HepG2 (cell line): Measurements from ENCODE around the gene PLCD4.

ENCODE experiments used
- CEBPZ ChIP-seq: IDR thresholded peaks from 2 replicates; pipeline ENCODE4 v1.6.1; 2012; ENCODE audit warnings: low read length, improper control_type of control experiment
- CHD2 ChIP-seq: IDR thresholded peaks from 2 replicates; pipeline ENCODE4 v1.6.1; 2011; ENCODE audit warnings: low read depth, low read length, improper control_type of control experiment
- CTCF ChIP-seq: sonication (generic); formaldehyde crosslinking; IDR thresholded peaks from 2 replicates; pipeline ENCODE4 v1.5.0; 2020; ENCODE audit warnings: mild to moderate bottlenecking, missing genetic modification reagents, moderate library complexity
- EED ChIP-seq: sonication (generic); formaldehyde crosslinking; IDR thresholded peaks from 2 replicates; pipeline ENCODE4 v1.5.0; 2020; ENCODE audit warnings: mild to moderate bottlenecking, missing genetic modification reagents
- IRF2 ChIP-seq: IDR thresholded peaks from 2 replicates; pipeline ENCODE4 v1.6.1; 2018; ENCODE audit warnings: missing genetic modification reagents, missing compliant biosample characterization
- KDM6A ChIP-seq: IDR thresholded peaks from 2 replicates; pipeline ENCODE4 v1.6.1; 2016; ENCODE audit warnings: low read depth
- NFRKB ChIP-seq: fragments of 450-650 bp; IDR thresholded peaks from 2 replicates; pipeline ENCODE4 v1.6.1; 2017
- PHB2 ChIP-seq: fragments of 450-650 bp; IDR thresholded peaks from 2 replicates; pipeline ENCODE4 v1.6.1; 2018; ENCODE audit not compliant: partially characterized antibody
- POLR2AphosphoS5 ChIP-seq: IDR thresholded peaks from 2 replicates; pipeline ENCODE4 v1.6.1; 2012; ENCODE audit warnings: low read depth, low read length
- SP1 ChIP-seq, 2 experiments: fragments of 450-650 bp in 1 of 2; sonication (generic) in 1 of 2; formaldehyde crosslinking in 1 of 2; IDR thresholded peaks; 2 replicates each; pipeline versions ENCODE4 v1.4.0 to v1.6.1; 2016 to 2020; ENCODE audit warnings: missing genetic modification reagents in 1 of 2
- STAT6 ChIP-seq: sonication (generic); formaldehyde crosslinking; IDR thresholded peaks from 2 replicates; pipeline ENCODE4 v1.4.0; 2020; ENCODE audit warnings: missing genetic modification reagents, mild to moderate bottlenecking, borderline replicate concordance
- TAF15 ChIP-seq: fragments of 200-400 bp; formaldehyde crosslinking; IDR thresholded peaks from one replicate; pipeline ENCODE4 v1.6.1; 2018; ENCODE audit warnings: mild to moderate bottlenecking, low read depth, low read length; ENCODE audit not compliant: poor library complexity, severe bottlenecking
- ZNF75D ChIP-seq: sonication (generic); formaldehyde crosslinking; IDR thresholded peaks from 2 replicates; pipeline ENCODE4 v1.8.1; 2023; ENCODE audit warnings: missing genetic modification reagents, mild to moderate bottlenecking, borderline replicate concordance

GRCh38 chr2:218583983-218584850 is 23.5 kb upstream of the PLCD4 start:
- TF ChIP-seq STAT6 (CRISPR knock-in tag) (no peak), CHD2 (no peak), NFRKB (no peak), CTCF (CRISPR knock-in tag) (peak; percentile 22; the same call in 1 of the 2 replicates), POLR2AphosphoS5 (0 out of 2 replicates have a peak, but pooled peaks have one; percentile 24), PHB2 (no peak), CEBPZ (no peak), ZNF75D (CRISPR knock-in tag) (no peak), IRF2 (no peak), EED (CRISPR knock-in tag) (no peak), TAF15 (no peak), KDM6A (CRISPR knock-in tag) (no peak), SP1 (IDR thresholded peaks at IDR 0.05) (no peak), SP1 (CRISPR knock-in tag; IDR thresholded peaks at IDR 0.05) (no peak)
